A549 treated with DMSO at 1 μM for 4 hours (cell line): ENCODE measurements around the gene ACOX1. TPM values are rescaled to one million over a fixed set of nuclear protein-coding genes. Genes with fewer than 3 reads are reported as not detected.

Source experiments
- total RNA-seq: library from RNA; stranded (reverse); fragments of 200-300 nt; extraction: Qiagen RNA extraction; gene quantifications from 5 replicates; pipeline ENCODE4 v1.2.3, GENCODE V29; 2022; ENCODE audit warnings: low read depth

ACOX1 gene
- total RNA-seq: 15.9 to 18.2 TPM (median 17.5 TPM) in 5 replicates

DNA sequence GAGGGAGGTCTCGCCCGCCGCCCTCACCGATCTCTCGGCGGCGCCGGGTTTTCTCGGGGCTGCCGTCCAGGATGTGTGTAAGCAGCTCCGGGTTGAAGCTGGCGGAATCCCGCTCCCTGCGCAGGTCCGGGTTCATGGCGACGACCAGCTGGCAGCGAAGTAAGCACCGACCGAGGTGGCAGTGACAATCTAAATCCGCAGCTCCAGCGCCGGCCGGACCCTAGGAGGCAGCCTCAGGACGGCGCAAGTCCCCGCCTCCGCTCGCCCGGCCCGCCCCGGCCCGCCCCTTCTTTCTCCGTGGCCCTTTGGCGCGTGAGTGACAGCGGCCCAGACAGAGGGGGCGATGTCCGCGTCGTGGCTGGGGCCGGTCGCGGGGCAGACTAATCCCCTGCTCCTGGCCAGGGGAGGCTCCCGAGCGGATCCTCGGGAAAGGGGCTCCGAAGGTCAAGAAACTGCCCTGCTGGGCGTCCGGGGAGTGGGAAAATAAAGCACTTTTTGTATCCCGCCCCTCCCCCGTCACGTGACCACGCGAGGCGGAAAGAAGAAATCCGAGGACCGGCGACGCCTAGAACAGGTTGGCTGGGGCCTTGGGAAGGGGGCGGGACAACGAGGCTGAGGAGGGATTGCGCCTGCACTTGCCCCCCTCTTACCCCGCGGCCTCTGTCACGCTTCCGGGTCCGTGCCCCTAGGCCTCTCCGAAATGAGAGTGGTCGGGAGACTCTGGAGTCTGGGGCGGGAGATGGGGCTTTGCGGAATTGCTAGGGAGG lies at the start of gene ACOX1, which contains the start of gene TEN1:
TSS of gene ACOX1 (minus strand) at position 229 of the 767 bp plus-strand sequence. CDS start at position 136, 93 bp downstream.
TSS of gene TEN1 (plus strand) at position 303 of the 767 bp plus-strand sequence. CDS start 6,953 bp downstream, outside the sequence.

DNA sequence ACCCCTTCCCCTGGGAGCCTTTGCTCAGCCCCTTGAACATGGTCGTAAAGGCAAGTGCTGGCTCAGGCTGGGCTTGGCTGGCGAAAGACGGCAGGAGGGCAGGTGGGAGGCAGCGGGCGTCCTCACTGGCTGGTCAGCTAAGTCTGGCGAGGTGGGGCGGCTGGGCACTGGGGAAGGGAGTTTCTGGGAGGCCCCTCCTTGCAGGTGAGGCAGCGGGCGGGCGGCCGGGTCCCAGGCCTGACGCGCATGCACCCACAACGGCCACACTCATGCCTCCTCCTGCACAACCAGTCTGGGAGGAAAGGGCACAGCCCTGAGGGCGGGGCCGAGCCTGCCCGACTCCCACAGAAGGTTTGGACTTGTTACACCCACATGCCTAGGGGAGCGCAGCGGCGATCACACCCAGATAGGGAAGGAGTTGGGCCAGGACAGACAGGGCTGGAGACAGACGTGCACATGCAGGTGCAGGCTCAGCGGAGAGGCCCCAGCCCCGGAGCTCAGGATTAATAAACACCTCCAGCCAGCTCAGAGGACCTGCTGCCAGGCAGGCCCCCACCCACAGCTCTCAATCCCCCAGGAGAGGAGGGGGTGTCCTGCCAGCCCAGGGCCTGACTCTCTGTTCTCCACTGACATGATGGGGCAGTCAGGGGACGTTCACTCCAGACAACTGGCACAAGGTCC lies 48.3 kb upstream of the ACOX1 start, which contains the start of gene EVPL:
TSS of gene EVPL (minus strand) at position 148 of the 681 bp plus-strand sequence. CDS start at position 40, 108 bp downstream.

DNA sequence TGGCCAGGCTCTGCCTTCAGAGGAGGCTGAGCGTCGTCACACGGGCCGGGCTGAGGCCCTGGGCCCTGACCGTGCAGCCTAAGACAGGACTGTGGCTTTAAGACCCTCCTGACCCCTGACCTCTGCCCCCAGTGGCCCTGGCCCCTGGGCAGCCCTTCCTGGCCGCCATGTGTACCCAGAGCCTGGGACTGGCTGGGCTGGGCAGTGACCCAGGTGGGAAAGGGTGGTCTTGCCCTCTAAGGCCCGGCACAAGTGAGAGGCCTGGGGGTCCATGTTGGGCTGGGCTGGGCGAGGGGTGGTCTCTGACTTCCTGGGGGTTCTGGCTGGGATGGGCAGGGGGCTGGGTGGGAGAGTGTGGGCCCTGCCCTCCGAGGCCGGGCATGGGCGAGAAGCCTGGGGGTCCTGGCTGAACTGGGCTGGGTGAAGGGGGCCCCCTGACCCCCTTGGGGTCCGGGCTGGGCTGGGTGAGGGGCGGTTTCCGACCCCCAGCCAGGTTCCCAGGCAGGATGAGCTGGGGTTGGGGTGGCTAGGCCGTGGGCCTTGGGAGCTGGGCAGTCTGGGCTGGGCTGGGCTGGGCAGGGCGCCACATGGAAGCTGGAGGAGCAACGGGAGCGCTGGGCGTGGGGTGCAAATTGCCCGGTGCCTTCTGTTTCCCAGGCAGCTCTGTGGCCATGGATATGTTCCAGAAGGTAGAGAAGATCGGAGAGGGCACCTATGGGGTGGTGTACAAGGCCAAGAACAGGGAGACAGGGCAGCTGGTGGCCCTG lies 22.0 kb upstream of the ACOX1 start, which contains the start of gene CDK3:
TSS of gene CDK3 (plus strand) at position 101 of the 767 bp plus-strand sequence. CDS start at position 672, 571 bp downstream.

DNA sequence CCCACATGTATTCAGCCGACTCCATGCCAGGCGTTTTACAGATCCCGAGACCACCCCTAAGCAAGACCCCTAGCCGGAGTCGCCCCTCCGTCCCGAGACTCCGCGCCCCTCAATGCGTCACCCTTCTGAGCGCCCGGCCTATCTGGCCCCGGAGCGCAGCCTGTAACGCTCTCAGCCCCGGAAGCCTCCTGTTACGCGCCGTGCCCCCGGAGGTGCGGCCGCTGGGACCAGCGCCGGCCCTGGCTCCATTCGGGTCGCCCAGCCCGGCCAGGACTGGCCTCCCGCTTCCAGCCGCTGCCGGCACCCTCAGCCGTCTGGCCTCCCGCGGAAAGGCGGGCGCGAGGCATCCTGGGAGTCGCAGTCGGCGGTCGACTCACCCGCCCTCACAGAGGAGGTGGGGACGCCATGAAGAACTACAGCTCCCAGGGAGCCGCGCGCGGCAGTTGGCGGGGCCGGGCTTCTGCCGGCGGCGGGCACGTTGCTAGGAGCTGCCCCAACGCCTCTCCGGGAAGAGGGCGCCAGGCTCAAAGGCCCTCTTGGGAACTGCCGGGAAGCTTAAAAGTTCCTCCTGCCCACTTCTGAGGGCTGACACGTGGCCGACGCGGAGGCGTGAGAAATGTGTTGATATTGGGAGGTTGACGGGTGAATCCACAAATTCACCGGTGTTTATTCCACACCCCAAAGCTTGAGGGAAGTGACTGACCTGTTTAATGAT lies 38.1 kb downstream of the ACOX1 start, which contains the start of gene FBF1:
TSS of gene FBF1 (minus strand) at position 316 of the 715 bp plus-strand sequence. CDS start 2,893 bp downstream, outside the sequence.

DNA sequence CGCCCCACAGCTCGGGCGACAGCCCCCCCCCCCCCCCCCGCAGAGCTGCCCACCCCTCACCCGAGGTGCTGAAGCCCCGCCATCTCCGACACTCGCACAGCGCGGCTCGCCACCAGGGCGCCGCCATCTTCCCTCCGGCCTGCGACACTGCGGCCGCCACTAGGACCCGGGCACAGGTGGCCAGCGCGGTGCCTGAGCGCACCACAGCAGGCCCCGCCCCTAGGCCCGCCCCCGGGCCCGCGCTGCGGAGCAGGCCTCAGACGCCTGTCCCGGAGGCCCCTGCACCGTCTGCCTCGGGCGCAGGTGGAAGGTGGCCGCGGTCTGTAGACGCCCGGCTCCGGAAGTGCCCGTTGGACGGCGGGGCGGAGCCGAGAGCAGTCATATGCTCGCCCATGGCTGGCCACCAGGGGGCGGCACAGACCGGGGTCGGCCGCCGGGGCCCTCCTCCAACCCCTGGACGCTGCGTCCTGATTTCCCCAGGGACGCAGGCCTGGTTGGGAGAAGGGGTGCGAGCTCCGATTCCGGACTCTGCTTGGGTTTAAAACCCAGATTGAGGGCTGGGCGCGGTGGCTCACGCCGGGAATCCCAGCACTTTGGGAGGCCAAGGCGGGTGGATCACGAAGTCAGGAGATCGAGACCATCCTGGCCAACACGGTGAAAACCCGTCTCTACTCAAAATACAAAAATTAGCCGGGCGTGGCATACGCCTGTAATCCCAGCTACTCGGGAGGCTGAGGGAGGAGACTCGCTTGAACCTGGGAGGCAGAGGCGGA lies 74.0 kb downstream of the ACOX1 start, which contains the start of gene MRPL38:
TSS of gene MRPL38 (minus strand) at position 136 of the 773 bp plus-strand sequence. CDS start at position 127, 9 bp downstream.

GRCh38 chr17:75896415-75897159 lies 82.4 kb downstream of the ACOX1 start, which contains the start of gene TRIM65:
Gene TRIM65, minus strand, starts transcription at chr17:75896951. Its CDS starts 14 bp downstream, at chr17:75896937.

Other genes starting within 250 kb of the ACOX1 start
- gene GALK1, start 214.0 kb downstream of the ACOX1 start, total RNA-seq: 51.8 to 72.3 TPM (median 62.1 TPM) in 5 replicates
- 24.8 to 36.3 TPM (median 30.6 TPM) in 5 replicates for gene UNK, start 194.4 kb downstream of the ACOX1 start, total RNA-seq
- 2.3 to 4.8 TPM (median 4.3 TPM) in 5 replicates for gene UNC13D, start 134.8 kb downstream of the ACOX1 start, total RNA-seq
- gene WBP2, start 123.8 kb downstream of the ACOX1 start, total RNA-seq: 83.1 to 105 TPM (median 92.2 TPM) in 5 replicates
- 138 to 179 TPM (median 144 TPM) in 5 replicates for gene TRIM47, start 100.6 kb downstream of the ACOX1 start, total RNA-seq
- 32.2 to 45.2 TPM (median 37.3 TPM) in 5 replicates for gene TRIM65, start 82.2 kb downstream of the ACOX1 start, total RNA-seq
- 95.6 to 134 TPM (median 122 TPM) in 5 replicates for gene MRPL38, start 74.3 kb downstream of the ACOX1 start, total RNA-seq
- gene FBF1, start 38.1 kb downstream of the ACOX1 start, total RNA-seq: 4.5 to 9.4 TPM (median 8.6 TPM) in 5 replicates
- 22.8 to 24.7 TPM (median 23.4 TPM) in 5 replicates for gene TEN1, start 74 bp upstream of the ACOX1 start, total RNA-seq
- gene CDK3, start 21.7 kb upstream of the ACOX1 start, total RNA-seq: 3.3 to 6.0 TPM (median 5.5 TPM) in 5 replicates
- 11.9 to 17.9 TPM (median 14.9 TPM) in 5 replicates for gene EVPL, start 48.1 kb upstream of the ACOX1 start, total RNA-seq
- gene SRP68, start 93.4 kb upstream of the ACOX1 start, total RNA-seq: 73.3 to 89.8 TPM (median 87.8 TPM) in 5 replicates
- 0.22 to 1.6 TPM (median 1.3 TPM) in 5 replicates for gene GALR2, start 95.6 kb upstream of the ACOX1 start, total RNA-seq
- gene ZACN, start 100.0 kb upstream of the ACOX1 start, total RNA-seq: 0.16 to 0.58 TPM (median 0.28 TPM) in 5 replicates
- 60.6 to 75.5 TPM (median 70.4 TPM) in 5 replicates for gene EXOC7, start 124.6 kb upstream of the ACOX1 start, total RNA-seq
- gene FOXJ1, start 162.1 kb upstream of the ACOX1 start, total RNA-seq: 0.24 to 0.42 TPM (median 0.35 TPM) in 5 replicates